Kidney epithelial cell (primary cell): Measurements from ENCODE around the gene OPN4. TPM values are rescaled to one million over a fixed set of nuclear protein-coding genes. Genes with fewer than 3 reads are reported as not detected.

Experiments
- DNase-seq: peaks from one replicate; pipeline ENCODE4 v3.0.0-alpha.2; 2010; ENCODE audit warnings: low read depth
- H3K27me3 ChIP-seq: 2 replicates; pipeline ENCODE4 v1.6.0; 2011; ENCODE audit warnings: low read length; ENCODE audit not compliant: control insufficient read depth, insufficient read depth
- H3K36me3 ChIP-seq: 2 replicates; pipeline ENCODE4 v1.5.1; 2011; ENCODE audit warnings: low read length; ENCODE audit not compliant: control insufficient read depth, insufficient read depth
- H3K4me3 ChIP-seq: 2 replicates; pipeline ENCODE4 v1.5.1; 2011; ENCODE audit warnings: low read depth, mild to moderate bottlenecking, control low read depth, low read length
- total RNA-seq: library from RNA; depleted of rRNA; stranded (reverse); fragments of >200 nt; gene quantifications from 2 replicates; pipeline ENCODE4 v1.2.3, GENCODE V29; 2015
- TF ChIP-seq, protein P1 (sequence below): IDR thresholded peaks from 2 replicates; pipeline ENCODE4 v1.5.1; 2011; ENCODE audit warnings: mild to moderate bottlenecking, moderate library complexity, low read length, control low read depth, inconsistent platforms; ENCODE audit not compliant: insufficient read depth, poor library complexity, severe bottlenecking

The OPN4 gene
- total RNA-seq, 1 donor from 2014 or later = not detected

DNA sequence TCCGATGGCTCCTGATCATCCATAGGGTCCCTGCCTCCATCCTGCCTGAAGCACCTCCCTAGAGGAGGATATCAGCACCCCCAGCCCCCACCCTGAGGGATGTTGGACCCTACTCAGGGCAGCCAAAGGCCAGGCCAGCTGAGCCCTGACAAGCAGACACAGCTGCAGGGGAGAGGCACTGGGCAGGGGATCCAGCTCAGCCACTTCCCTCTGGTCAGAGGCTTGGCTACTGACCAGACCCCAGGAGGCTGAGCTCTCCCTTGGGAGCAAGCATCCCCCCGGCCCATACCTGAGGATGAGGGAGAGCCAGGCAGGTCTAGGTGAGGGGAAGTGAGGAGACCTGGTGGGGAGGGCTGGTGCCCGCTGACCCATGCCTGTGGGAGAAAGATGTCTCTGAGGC is 20.6 kb downstream of the OPN4 start:
- Histone ChIP-seq H3K36me3 (no peaks in the 10 kb centered on the region), H3K4me3 (no peak overlapping the region), H3K27me3 (peaks cover 18% of the 10 kb centered on the region)
- TF ChIP-seq, protein P1, sequence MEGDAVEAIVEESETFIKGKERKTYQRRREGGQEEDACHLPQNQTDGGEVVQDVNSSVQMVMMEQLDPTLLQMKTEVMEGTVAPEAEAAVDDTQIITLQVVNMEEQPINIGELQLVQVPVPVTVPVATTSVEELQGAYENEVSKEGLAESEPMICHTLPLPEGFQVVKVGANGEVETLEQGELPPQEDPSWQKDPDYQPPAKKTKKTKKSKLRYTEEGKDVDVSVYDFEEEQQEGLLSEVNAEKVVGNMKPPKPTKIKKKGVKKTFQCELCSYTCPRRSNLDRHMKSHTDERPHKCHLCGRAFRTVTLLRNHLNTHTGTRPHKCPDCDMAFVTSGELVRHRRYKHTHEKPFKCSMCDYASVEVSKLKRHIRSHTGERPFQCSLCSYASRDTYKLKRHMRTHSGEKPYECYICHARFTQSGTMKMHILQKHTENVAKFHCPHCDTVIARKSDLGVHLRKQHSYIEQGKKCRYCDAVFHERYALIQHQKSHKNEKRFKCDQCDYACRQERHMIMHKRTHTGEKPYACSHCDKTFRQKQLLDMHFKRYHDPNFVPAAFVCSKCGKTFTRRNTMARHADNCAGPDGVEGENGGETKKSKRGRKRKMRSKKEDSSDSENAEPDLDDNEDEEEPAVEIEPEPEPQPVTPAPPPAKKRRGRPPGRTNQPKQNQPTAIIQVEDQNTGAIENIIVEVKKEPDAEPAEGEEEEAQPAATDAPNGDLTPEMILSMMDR = no peak
- no peak for DNase-seq

DNA sequence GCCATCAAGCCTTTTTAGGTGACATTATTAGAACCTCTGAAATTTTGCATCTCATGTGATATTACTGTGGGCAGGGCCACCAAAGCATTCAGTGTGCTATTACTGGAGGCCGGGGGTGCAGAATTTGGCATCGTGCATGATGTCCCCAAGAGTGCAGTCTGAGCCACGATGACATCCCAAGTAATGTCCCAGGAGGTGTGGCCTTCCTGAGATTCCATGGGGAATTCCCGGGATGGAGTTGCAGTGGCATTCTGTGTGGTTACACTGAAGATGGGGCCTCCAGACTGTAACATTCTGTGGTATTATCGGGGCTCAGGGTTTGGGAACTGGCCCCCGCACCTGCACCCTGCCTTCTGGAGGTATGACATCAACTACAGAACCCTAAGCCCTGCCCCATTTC is 23.0 kb downstream of the OPN4 start:
- no peak overlapping the region for H3K4me3 ChIP-seq
- H3K36me3 ChIP-seq = no peaks in the 10 kb centered on the region
- no peak for DNase-seq
- peaks cover 23% of the 10 kb centered on the region for H3K27me3 ChIP-seq
- TF ChIP-seq, protein P1 = no peak

DNA sequence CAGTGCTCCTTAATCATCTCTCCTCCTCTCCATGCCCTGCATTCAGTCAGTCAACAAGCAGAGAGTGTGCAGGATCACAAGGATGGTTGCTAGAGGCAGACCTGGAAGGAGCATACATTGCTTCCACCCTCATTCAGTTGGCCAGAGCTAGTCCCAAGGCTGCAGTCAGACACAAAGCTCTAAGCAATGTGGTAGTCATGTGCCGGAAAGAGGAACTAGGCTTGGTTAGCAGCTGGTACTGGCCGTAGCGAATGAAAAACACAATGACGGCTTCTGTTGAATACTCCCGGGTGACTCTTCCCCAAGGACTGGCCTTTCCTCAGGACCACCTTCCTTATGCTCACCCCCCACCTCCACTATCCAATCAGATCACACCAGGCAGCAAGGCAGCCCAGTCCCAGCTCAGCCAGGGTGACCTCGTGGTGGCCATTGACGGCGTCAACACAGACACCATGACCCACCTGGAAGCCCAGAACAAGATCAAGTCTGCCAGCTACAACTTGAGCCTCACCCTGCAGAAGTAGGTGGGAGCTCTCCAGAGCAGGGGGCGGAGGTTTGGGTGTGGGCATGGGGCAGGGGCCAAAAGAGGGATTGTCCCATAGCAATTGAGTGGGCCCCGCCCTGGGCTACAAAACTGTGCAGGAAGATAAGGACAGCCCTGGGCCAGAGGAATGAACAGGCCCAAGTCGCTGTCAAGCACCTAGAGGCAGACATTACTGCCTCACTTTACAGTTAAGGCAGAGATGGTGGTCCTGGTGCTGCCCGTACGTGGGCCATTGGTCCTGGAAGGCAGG is 24.8 kb downstream of the OPN4 start:
- Histone ChIP-seq H3K4me3 (no peak overlapping the region), H3K27me3 (peaks cover 20% of the 10 kb centered on the region), H3K36me3 (no peaks in the 10 kb centered on the region)
- no peak for DNase-seq
- TF ChIP-seq, protein P1 = no peak

DNA sequence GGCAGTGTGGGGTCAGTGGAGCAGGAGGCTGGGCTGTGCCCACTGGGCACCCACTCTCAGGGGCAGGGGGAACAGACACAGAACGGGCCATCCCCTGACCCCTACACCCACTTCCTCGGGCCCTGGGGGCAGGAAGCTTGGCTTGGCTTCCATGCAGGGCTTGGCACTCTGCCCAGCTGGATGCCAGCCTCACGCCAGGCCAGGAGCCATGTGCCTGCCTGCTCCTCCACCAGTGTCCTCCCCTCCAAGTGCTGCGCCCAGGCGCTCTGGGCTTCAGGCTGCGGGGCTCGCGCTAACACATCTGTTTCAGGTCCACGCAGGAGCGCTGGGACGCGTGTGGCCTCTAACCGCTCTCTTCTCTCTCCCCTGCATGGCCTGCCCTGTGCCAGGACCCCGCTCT is 26.7 kb downstream of the OPN4 start:
- peaks cover 30% of the 10 kb centered on the region for H3K27me3 ChIP-seq
- DNase-seq = no peak
- TF ChIP-seq, protein P1 = no peak
- H3K36me3 ChIP-seq = no peaks in the 10 kb centered on the region
- no peak overlapping the region for H3K4me3 ChIP-seq

DNA sequence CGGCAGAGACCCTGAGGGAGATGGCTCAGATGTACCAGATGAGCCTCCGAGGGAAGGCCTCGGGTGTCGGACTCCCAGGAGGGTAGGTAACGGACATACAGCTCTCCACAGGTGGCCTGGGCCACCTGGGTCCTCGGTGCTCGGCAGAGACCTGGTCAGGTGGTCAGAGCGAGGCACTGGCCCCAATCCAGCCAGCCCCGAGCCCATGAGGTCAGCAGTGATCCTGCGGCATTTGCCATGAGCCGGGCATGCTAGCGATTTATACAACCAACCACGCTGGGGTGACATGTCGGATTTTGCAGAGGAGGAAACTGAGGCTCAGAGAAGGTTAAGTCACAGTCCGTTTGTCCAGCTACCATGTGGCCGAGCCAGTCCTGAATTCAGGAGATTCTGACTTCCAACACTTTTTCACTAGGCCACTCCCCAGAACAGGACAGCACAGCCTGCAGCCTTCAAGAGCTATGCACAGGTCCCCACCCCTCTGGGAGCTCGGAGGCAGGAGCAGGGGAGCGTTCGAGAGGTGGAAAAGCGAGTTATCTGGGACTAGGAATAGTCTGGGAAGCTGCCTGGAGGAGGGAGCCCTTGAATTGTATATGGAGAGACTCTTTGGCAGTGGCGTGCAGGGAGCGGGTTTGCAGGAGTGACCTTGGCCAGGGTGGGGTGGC is 27.5 kb downstream of the OPN4 start:
- DNase-seq = no peak
- H3K27me3 ChIP-seq = peaks cover 34% of the 10 kb centered on the region
- H3K4me3 ChIP-seq = no peak overlapping the region
- no peaks in the 10 kb centered on the region for H3K36me3 ChIP-seq
- TF ChIP-seq, protein P1 = no peak
